HCT116 (cell line): ENCODE measurements around the gene MRGPRE. TPM values are rescaled to one million over a fixed set of nuclear protein-coding genes. Genes with fewer than 3 reads are reported as not detected.

Experiments
- ATAC-seq: fragments of 200-7000 bp; cut with Tn5 transposase; 2 replicates; pipeline ENCODE4 v1.9.1; 2020; ENCODE audit warnings: mild to moderate bottlenecking, moderate library complexity
- BruUV-seq: library from RNA; stranded (reverse); fragments of 400-500 nt; replicated peaks from 2 replicates; lab custom pipeline; 2021; lab: Mats Ljungman, UMichigan
- CTCF ChIA-PET: fragments of 300-600 bp; sonication (Branson Sonifier 250); formaldehyde crosslinking; loops from one replicate; lab custom pipeline; 2021; ENCODE audit warnings: antibody characterized with exemption; lab: Charles Lee
- POLR2A ChIA-PET: fragments of 300-600, 350-600 bp; sonication (Branson Sonifier 250); formaldehyde crosslinking; loops from one replicate; lab custom pipeline; 2021; ENCODE audit warnings: antibody characterized with exemption; lab: Charles Lee
- RAD21 ChIA-PET, 2 experiments: fragments of 300-600 bp; sonication (Branson Sonifier 250); formaldehyde crosslinking; loops; one replicate each; lab custom pipeline; 2023; ENCODE audit warnings: low total read pairs in 2 of 2; ENCODE audit not compliant: uncharacterized antibody in 2 of 2, unreplicated experiment in 2 of 2, low non-redundant PET in 1 of 2; lab: Charles Lee
- DNase-seq: peaks from one replicate; pipeline ENCODE4 v3.0.0-alpha.2; 2010; ENCODE audit warnings: low read depth, low spot score
- H2AFZ ChIP-seq: fragments of 200-600 bp; shearing (Covaris generic), sonication (generic); 2 replicates; pipeline ENCODE4 v1.6.1; 2017; ENCODE audit warnings: low read depth, mixed run types, mixed read lengths, antibody characterized with exemption, low read length; ENCODE audit not compliant: poor library complexity, severe bottlenecking
- H3K27ac ChIP-seq: 2 replicates; pipeline ENCODE4 v1.5.1; 2012; ENCODE audit warnings: low read depth, low read length
- H3K27me3 ChIP-seq: fragments of 200-600 bp; sonication (generic); 2 replicates; pipeline ENCODE4 v1.6.1; 2016; ENCODE audit warnings: mixed run types, low read length, mixed read lengths; ENCODE audit not compliant: insufficient read depth
- H3K36me3 ChIP-seq, 2 experiments: fragments of 200-500 bp in 1 of 2; fragments of 200-600 bp in 1 of 2; sonication (Bioruptor generic) in 1 of 2; sonication (generic) in 1 of 2; 2 replicates each; pipeline versions ENCODE4 v1.5.1 to v1.6.1; 2014 to 2016; ENCODE audit warnings: low read length in 2 of 2, inconsistent platforms in 1 of 2, mixed read lengths in 1 of 2, mixed run types in 1 of 2; ENCODE audit not compliant: insufficient read depth in 2 of 2, control insufficient read depth in 1 of 2
- H3K4me1 ChIP-seq, 2 experiments: fragments of 200-600 bp in 1 of 2; sonication (generic) in 1 of 2; 2 replicates each; pipeline versions ENCODE4 v1.5.1 to v1.6.1; 2012 to 2017; ENCODE audit warnings: low read length in 2 of 2, inconsistent platforms in 1 of 2, mild to moderate bottlenecking in 1 of 2, mixed read lengths in 1 of 2, mixed run types in 1 of 2, moderate library complexity in 1 of 2; ENCODE audit not compliant: insufficient read depth in 2 of 2, control insufficient read depth in 1 of 2
- H3K4me2 ChIP-seq: fragments of 200-600 bp; sonication (generic); 2 replicates; pipeline ENCODE4 v1.6.1; 2017; ENCODE audit warnings: mixed run types, low read length, mixed read lengths
- H3K4me3 ChIP-seq, 2 experiments: fragments of 200-600 bp in 1 of 2; sonication (generic) in 1 of 2; replicated peaks in 1 of 2; 2 replicates each; pipeline ENCODE4 v1.5.1; 2011 to 2016; ENCODE audit warnings: low read length in 2 of 2, control low read depth in 1 of 2, low read depth in 1 of 2, mild to moderate bottlenecking in 1 of 2, mixed read lengths in 1 of 2, mixed run types in 1 of 2
- H3K79me2 ChIP-seq: fragments of 200-600 bp; sonication (generic); 2 replicates; pipeline ENCODE4 v1.6.1; 2017; ENCODE audit warnings: mild to moderate bottlenecking, mixed run types, low read length, moderate library complexity, mixed read lengths; ENCODE audit not compliant: insufficient read depth
- H3K9ac ChIP-seq: fragments of 200-600 bp; sonication (generic); 2 replicates; pipeline ENCODE4 v1.6.1; 2016; ENCODE audit warnings: low read length, mixed read lengths
- H3K9me2 ChIP-seq: fragments of 200-600 bp; sonication (generic), shearing (Covaris generic); 2 replicates; pipeline ENCODE4 v1.6.1; 2017; ENCODE audit warnings: mixed run types, mild to moderate bottlenecking, moderate library complexity; ENCODE audit not compliant: insufficient read depth
- H3K9me3 ChIP-seq, 2 experiments: fragments of 200-500 bp in 1 of 2; fragments of 200-600 bp in 1 of 2; sonication (Bioruptor generic) in 1 of 2; sonication (generic) in 1 of 2; 2 replicates each; pipeline ENCODE4 v1.6.1; 2014 to 2017; ENCODE audit warnings: low read length in 2 of 2, mixed read lengths in 2 of 2, inconsistent platforms in 1 of 2, low read depth in 1 of 2, mild to moderate bottlenecking in 1 of 2, mixed run types in 1 of 2, moderate library complexity in 1 of 2; ENCODE audit not compliant: control insufficient read depth in 1 of 2, insufficient read depth in 1 of 2
- H4K20me1 ChIP-seq: fragments of 200-600 bp; sonication (generic), shearing (Covaris generic); 2 replicates; pipeline ENCODE4 v1.6.1; 2017; ENCODE audit warnings: mixed run types, mild to moderate bottlenecking, moderate library complexity; ENCODE audit not compliant: insufficient read depth
- EGR1 ChIP-seq: IDR thresholded peaks from 2 replicates; pipeline ENCODE4 v1.6.1; 2012; ENCODE audit warnings: low read depth
- POLR2AphosphoS5 ChIP-seq: IDR thresholded peaks from 2 replicates; pipeline ENCODE4 v1.6.1; 2011; ENCODE audit warnings: mild to moderate bottlenecking, low read depth, low read length, moderate library complexity
- RAD21 ChIP-seq: IDR thresholded peaks from 2 replicates; pipeline ENCODE4 v1.6.1; 2012; ENCODE audit warnings: low read depth, mild to moderate bottlenecking
- SP1 ChIP-seq: IDR thresholded peaks from 2 replicates; pipeline ENCODE4 v1.6.1; 2012; ENCODE audit warnings: low read depth
- YY1 ChIP-seq: IDR thresholded peaks from 2 replicates; pipeline ENCODE4 v1.6.1; 2011; ENCODE audit warnings: low read length, low read depth, moderate library complexity, mild to moderate bottlenecking; ENCODE audit not compliant: insufficient replicate concordance; ENCODE audit errors: extremely low read depth
- ZNF274 ChIP-seq: fragments of 200-500 bp; sonication (Bioruptor generic); IDR thresholded peaks from 2 replicates; pipeline ENCODE4 v1.6.1; 2014; ENCODE audit warnings: mild to moderate bottlenecking, low read depth, low read length, inconsistent platforms
- intact Hi-C: fragments of 100-400 bp; cut with micrococcal nuclease; formaldehyde crosslinking; loops from 2 replicates; pipeline ENCODE4 v1.10.0; 2022
- total RNA-seq: library from RNA; stranded (reverse); gene quantifications from one replicate; pipeline ENCODE4 v1.2.1, GENCODE V29; 2021; ENCODE audit not compliant: unreplicated experiment
- TF ChIP-seq, protein P1 (sequence below), 3 experiments: fragments of 200-600 bp in 1 of 3; sonication (generic) in 1 of 3; IDR thresholded peaks in 2 of 3; conservative IDR thresholded peaks in 1 of 3; 2 replicates each; pipeline ENCODE4 v1.5.1; 2012 to 2017; ENCODE audit warnings: low read depth in 2 of 3, low read length in 2 of 3, antibody characterized with exemption in 1 of 3, borderline replicate concordance in 1 of 3, control low read depth in 1 of 3, mild to moderate bottlenecking in 1 of 3, mixed read lengths in 1 of 3, mixed run types in 1 of 3, moderate library complexity in 1 of 3; ENCODE audit not compliant: insufficient read depth in 1 of 3
- TF ChIP-seq, protein P2 (sequence below): IDR thresholded peaks from 2 replicates; pipeline ENCODE4 v1.6.1; 2011; ENCODE audit warnings: mild to moderate bottlenecking, low read length, moderate library complexity; ENCODE audit not compliant: insufficient replicate concordance; ENCODE audit errors: extremely low read depth

Gene MRGPRE
- total RNA-seq, 1 experiment from 2014 or later: not detected

DNA sequence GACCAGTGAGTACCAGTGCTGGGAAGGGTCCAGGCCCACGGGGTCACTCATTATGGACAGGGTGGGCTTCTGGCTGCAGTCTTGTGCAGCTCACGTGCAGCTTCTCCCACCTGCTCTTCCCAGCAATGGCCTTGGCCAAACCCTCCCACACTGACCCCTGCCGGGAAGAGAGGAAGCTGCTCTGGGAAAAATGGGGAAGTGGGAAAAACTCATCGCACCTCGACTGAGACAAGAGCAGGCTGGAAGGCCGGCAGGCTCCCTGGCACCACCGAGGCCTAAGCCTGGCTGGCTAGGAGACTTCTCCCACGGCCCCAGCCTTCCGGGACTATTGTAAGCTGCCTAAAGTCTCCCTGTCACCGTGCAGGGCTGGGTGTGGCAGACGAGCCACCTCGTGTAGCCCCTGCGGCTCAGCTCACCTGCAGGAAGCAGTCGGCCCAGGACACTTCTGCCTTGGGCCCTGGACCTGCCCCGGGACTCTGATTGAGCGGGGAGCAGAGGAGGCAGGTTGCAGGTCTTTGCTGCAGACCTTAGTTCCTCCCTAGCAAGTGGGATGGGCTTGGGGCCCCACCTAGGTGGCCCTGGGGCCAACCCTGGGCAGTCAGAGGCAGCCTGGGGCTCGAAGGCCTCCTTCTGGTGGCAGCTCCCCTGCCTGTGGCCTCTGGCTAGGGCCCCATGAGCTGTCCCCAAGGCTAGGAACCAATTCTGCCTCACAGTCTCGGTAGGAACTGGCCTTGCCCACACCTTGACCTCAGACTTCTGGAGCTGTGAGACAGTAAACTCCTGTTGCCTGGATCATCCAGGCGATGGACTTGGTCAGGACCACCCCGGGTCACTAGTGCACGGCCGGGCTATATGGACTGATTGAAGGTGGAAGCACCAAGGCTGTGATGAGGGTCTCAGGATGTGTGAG lies 36.7 kb downstream of the MRGPRE start:
- DNase-seq: peak; percentile 6
- peak; percentile 88 for ATAC-seq
- Histone ChIP-seq H2AFZ (no peak overlapping the region), H3K9ac (no peak overlapping the region), H3K4me1 (no peaks in the 10 kb centered on the region), H3K79me2 (no peaks in the 10 kb centered on the region), H3K27ac (no peak overlapping the region), H4K20me1 (no peaks in the 10 kb centered on the region), H3K9me3 (no peaks in the 10 kb centered on the region), H3K36me3 (no peaks in the 10 kb centered on the region), H3K9me2 (no peaks in the 10 kb centered on the region), H3K4me2 (no peak overlapping the region), H3K27me3 (peaks cover 1% of the 10 kb centered on the region; the same call in 1 of the 2 replicates), H3K4me3 (no peak overlapping the region)
- no peak for TF ChIP-seq YY1
- no peak for TF ChIP-seq EGR1
- no peak for TF ChIP-seq POLR2AphosphoS5
- no peak for TF ChIP-seq SP1
- TF ChIP-seq, protein P1, sequence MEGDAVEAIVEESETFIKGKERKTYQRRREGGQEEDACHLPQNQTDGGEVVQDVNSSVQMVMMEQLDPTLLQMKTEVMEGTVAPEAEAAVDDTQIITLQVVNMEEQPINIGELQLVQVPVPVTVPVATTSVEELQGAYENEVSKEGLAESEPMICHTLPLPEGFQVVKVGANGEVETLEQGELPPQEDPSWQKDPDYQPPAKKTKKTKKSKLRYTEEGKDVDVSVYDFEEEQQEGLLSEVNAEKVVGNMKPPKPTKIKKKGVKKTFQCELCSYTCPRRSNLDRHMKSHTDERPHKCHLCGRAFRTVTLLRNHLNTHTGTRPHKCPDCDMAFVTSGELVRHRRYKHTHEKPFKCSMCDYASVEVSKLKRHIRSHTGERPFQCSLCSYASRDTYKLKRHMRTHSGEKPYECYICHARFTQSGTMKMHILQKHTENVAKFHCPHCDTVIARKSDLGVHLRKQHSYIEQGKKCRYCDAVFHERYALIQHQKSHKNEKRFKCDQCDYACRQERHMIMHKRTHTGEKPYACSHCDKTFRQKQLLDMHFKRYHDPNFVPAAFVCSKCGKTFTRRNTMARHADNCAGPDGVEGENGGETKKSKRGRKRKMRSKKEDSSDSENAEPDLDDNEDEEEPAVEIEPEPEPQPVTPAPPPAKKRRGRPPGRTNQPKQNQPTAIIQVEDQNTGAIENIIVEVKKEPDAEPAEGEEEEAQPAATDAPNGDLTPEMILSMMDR (IDR thresholded peaks at IDR 0.05 in 2 of 3, conservative IDR thresholded peaks at IDR 0.05 in 1 of 3; ENCODE audit: borderline replicate concordance in 1 of 3, insufficient read depth in 1 of 3, low read depth in 2 of 3, low read length in 2 of 3): peak; percentile 56 to 75 (median 70); a peak in 5 of 6 replicates
- no peak for TF ChIP-seq ZNF274
- TF ChIP-seq, protein P2, sequence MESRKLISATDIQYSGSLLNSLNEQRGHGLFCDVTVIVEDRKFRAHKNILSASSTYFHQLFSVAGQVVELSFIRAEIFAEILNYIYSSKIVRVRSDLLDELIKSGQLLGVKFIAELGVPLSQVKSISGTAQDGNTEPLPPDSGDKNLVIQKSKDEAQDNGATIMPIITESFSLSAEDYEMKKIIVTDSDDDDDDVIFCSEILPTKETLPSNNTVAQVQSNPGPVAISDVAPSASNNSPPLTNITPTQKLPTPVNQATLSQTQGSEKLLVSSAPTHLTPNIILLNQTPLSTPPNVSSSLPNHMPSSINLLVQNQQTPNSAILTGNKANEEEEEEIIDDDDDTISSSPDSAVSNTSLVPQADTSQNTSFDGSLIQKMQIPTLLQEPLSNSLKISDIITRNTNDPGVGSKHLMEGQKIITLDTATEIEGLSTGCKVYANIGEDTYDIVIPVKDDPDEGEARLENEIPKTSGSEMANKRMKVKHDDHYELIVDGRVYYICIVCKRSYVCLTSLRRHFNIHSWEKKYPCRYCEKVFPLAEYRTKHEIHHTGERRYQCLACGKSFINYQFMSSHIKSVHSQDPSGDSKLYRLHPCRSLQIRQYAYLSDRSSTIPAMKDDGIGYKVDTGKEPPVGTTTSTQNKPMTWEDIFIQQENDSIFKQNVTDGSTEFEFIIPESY: no peak
- TF ChIP-seq RAD21: peak; percentile 62
- intact Hi-C loops: no loop called here
- ChIA-PET POLR2A (no interaction called here), RAD21 (no interaction called here), CTCF (interaction anchor here (0.7 to 1.2 kb wide), 8 partner anchors 10 to 661 kb away, joined by 3 to 5 read pairs (median 3); no protein-coding TSS in a partner anchor)
- BruUV-seq: no TSS peak
